ENCODE measurements around the gene HEXA. TPM values are rescaled to one million over a fixed set of nuclear protein-coding genes. Genes with fewer than 3 reads are reported as not detected.

The HEXA gene
- total RNA-seq, 1 donor from 2014 or later = 111 TPM

DNA sequence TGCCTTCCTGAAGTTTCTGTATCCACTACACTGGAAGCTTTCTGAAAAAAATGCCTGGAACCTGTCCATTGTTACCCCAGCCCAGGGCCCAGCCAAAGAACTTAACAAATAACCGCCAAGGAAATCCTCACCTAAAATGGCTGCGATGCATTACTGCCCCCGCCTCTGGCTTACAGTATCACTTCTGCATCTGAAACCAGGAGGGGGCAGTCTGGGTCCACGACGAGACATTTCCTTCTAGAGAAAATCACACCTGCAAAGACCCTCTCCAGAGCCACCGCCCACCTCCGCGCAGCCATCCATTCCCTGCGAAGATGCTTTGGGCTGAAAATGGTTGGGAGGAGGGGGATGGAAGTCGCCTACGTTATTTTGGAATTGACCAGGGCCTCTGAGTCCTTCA is 33.4 kb downstream of the HEXA start:
- intact Hi-C loops (cut with DNase I) = no loop called here
- Histone ChIP-seq H3K4me1 (no peaks in the 10 kb centered on the region), H3K27ac (no peak overlapping the region), H3K36me3 (peaks cover 29 to 56% of the 10 kb centered on the region in 2 donors), H3K4me3 (no peak overlapping the region), H3K27me3 (no peaks in the 10 kb centered on the region), H3K9me3 (no peaks in the 10 kb centered on the region)
- TF ChIP-seq, protein P1, sequence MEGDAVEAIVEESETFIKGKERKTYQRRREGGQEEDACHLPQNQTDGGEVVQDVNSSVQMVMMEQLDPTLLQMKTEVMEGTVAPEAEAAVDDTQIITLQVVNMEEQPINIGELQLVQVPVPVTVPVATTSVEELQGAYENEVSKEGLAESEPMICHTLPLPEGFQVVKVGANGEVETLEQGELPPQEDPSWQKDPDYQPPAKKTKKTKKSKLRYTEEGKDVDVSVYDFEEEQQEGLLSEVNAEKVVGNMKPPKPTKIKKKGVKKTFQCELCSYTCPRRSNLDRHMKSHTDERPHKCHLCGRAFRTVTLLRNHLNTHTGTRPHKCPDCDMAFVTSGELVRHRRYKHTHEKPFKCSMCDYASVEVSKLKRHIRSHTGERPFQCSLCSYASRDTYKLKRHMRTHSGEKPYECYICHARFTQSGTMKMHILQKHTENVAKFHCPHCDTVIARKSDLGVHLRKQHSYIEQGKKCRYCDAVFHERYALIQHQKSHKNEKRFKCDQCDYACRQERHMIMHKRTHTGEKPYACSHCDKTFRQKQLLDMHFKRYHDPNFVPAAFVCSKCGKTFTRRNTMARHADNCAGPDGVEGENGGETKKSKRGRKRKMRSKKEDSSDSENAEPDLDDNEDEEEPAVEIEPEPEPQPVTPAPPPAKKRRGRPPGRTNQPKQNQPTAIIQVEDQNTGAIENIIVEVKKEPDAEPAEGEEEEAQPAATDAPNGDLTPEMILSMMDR (IDR thresholded peaks at IDR 0.05) = peak in 1 of 3 experiments; percentile 4
- no peak for DNase-seq (ENCODE audit: low spot score in 2 of 2)

GRCh38 chr15:72341361-72341760 is 34.5 kb downstream of the HEXA start:
- H3K27me3 ChIP-seq = no peaks in the 10 kb centered on the region
- H3K4me3 ChIP-seq = no peak overlapping the region
- DNase-seq (ENCODE audit: low spot score in 2 of 2) = no peak
- peaks cover 19 to 46% of the 10 kb centered on the region in 2 donors for H3K36me3 ChIP-seq
- intact Hi-C loops (cut with DNase I) = no loop called here
- H3K4me1 ChIP-seq = no peaks in the 10 kb centered on the region
- TF ChIP-seq, protein P1 (IDR thresholded peaks at IDR 0.05) = no peak
- H3K9me3 ChIP-seq = no peaks in the 10 kb centered on the region
- no peak overlapping the region for H3K27ac ChIP-seq

DNA sequence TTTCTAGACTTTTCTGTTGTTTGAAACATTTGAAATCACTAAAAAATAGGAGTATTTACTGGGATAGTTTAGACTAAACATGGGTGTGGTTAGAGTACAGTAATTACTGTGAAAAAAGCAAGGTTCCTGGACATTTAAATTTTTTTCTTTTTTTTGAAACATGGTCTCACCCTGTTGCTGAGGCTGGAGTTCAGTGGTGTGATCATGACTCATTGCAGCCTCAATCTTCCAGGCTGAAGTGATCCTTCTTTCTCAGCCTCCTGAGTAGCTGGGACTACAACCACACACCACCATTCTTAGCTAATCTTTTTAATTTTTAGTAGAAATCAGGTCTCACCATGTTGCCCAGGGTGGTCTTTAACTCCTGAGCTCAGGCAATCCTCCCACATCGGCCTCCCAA is 35.4 kb downstream of the HEXA start:
- Histone ChIP-seq H3K27ac (no peak overlapping the region), H3K27me3 (no peaks in the 10 kb centered on the region), H3K36me3 (peaks cover 9 to 36% of the 10 kb centered on the region in 2 donors), H3K4me3 (no peak overlapping the region), H3K4me1 (no peaks in the 10 kb centered on the region), H3K9me3 (no peaks in the 10 kb centered on the region)
- DNase-seq (ENCODE audit: low spot score in 2 of 2) = no peak
- intact Hi-C loops (cut with DNase I) = no loop called here
- TF ChIP-seq, protein P1 (IDR thresholded peaks at IDR 0.05) = no peak

- TF ChIP-seq, protein P1 (IDR thresholded peaks at IDR 0.05) = no peak
- DNase-seq (ENCODE audit: low spot score in 2 of 2) = no peak
- Histone ChIP-seq H3K27ac (no peak overlapping the region), H3K9me3 (no peaks in the 10 kb centered on the region), H3K36me3 (peaks cover 5 to 30% of the 10 kb centered on the region in 2 donors), H3K4me1 (no peaks in the 10 kb centered on the region), H3K27me3 (no peaks in the 10 kb centered on the region), H3K4me3 (no peak overlapping the region)
- intact Hi-C loops (cut with DNase I) = no loop called here
Measured at GRCh38 chr15:72339777-72340177, 36.0 kb downstream of the HEXA start.

DNA sequence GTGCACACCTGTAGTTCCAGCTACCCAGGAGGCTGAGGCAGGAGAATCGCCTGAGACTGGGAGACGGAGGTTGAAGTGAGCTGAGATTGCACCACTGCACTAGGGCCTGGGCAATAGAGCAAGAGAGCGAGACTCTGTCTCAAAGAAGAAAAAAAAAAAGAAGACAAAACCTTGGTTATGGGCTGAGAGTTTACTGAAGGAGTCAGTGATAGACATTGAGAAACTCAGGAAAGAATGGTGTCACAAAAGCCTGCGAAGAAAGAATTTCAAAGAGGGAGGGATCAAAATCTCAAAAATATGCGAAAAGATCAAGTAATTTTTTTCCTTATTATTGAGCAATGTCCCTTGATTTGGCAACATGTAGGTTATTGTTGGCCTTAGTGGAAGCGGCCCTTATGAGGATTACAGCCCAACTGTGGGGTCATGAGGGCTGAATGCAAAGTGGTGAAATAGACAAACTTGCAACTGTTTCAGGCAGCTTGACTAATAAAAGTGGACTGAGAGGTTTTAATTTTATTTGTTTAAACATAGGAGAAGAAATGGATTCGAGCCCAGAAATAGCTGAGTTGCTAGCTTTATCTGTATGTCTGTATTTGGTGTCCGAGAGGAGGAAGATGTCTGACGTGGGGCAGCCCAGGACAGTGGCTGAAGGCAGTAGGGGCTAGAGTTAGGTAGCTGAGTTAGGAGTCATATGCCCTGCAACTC is 37.0 kb downstream of the HEXA start:
- TF ChIP-seq, protein P1 (IDR thresholded peaks at IDR 0.05) = no peak
- Histone ChIP-seq H3K4me3 (no peak overlapping the region), H3K4me1 (no peaks in the 10 kb centered on the region), H3K27ac (no peak overlapping the region), H3K9me3 (no peaks in the 10 kb centered on the region), H3K27me3 (no peaks in the 10 kb centered on the region), H3K36me3 (peaks cover 0 to 20% of the 10 kb centered on the region in 2 donors)
- intact Hi-C loops (cut with DNase I) = no loop called here
- DNase-seq (ENCODE audit: low spot score in 2 of 2) = no peak
